H7 (cell line): ENCODE measurements around the gene NLRP8. TPM values are rescaled to one million over a fixed set of nuclear protein-coding genes. Genes with fewer than 3 reads are reported as not detected.
"Not testable (repeated sequence)": the region's sequence is repeated elsewhere in the genome, so short reads cannot be mapped to it uniquely, and the experiment has no call there.

Source experiments
- DNase-seq: peaks from one replicate; pipeline ENCODE4 v3.0.0; 2012
- H3K27me3 ChIP-seq: 2 replicates; pipeline ENCODE4 v1.6.0; 2011; ENCODE audit warnings: mild to moderate bottlenecking, low read length; ENCODE audit not compliant: control insufficient read depth, insufficient read depth
- H3K36me3 ChIP-seq: replicated peaks from 2 replicates; pipeline ENCODE4 v1.5.1; 2011; ENCODE audit warnings: low read length; ENCODE audit not compliant: control insufficient read depth, insufficient read depth
- H3K4me3 ChIP-seq: 2 replicates; pipeline ENCODE4 v1.5.1; 2011; ENCODE audit warnings: low read depth, mild to moderate bottlenecking, control low read depth, low read length, moderate library complexity; ENCODE audit not compliant: insufficient read depth
- total RNA-seq: library from RNA; depleted of rRNA; stranded (reverse); fragments of >200 nt; shearing (Covaris generic); gene quantifications from 2 replicates; pipeline ENCODE4 v1.2.3, GENCODE V29; 2014

The NLRP8 gene
- total RNA-seq, 1 experiment from 2014 or later: not detected

DNA sequence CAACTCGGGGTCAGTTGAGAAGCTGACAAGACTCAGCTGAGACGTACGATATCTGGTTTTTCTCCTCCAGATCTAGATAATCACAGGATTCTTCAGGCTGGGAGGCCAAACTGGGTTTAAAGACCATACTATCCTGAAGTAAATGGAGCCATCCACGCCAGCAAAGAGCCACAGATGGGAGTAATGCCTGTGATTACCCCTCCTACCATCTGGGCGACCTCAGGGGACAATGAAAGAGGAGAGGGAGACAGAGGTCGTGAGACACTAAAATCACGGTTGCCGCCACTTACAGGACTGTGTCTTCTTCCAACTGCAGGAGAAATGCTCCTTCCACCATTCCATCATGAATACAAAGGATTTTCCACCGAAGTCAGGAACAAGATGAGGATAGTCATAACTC lies 12.4 kb upstream of the NLRP8 start:
- DNase-seq: no peak
- no peaks in the 10 kb centered on the region for H3K27me3 ChIP-seq
- no peak overlapping the region for H3K4me3 ChIP-seq
- H3K36me3 ChIP-seq: no peaks in the 10 kb centered on the region

DNA sequence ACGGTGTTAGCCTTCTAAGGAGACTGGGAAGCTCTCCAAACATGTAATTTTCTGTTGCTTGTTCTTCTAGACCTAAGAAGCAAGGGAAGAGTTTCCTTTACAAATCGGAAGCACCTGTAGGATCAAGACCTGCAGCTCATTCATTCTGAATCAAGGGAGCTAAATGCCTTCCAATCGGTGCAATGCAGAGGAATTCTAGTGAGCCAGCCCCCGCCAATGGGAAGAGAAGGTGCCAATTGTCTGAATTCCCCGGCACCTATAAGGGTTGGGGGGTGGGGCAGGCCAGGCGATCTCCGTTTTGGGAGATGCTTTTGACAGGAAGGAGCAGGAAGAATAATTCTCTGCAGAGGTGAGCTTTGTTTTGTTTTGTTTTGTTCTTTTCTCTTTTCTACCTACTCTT lies 8.4 kb upstream of the NLRP8 start:
- no peak for DNase-seq
- Histone ChIP-seq H3K27me3 (no peaks in the 10 kb centered on the region), H3K4me3 (no peak overlapping the region), H3K36me3 (no peaks in the 10 kb centered on the region)

- no peak for DNase-seq
- Histone ChIP-seq H3K27me3 (no peaks in the 10 kb centered on the region), H3K36me3 (no peaks in the 10 kb centered on the region), H3K4me3 (no peak overlapping the region)
These were observed 7.3 kb upstream of the NLRP8 start for GRCh38 chr19:55940306-55940705.

DNA sequence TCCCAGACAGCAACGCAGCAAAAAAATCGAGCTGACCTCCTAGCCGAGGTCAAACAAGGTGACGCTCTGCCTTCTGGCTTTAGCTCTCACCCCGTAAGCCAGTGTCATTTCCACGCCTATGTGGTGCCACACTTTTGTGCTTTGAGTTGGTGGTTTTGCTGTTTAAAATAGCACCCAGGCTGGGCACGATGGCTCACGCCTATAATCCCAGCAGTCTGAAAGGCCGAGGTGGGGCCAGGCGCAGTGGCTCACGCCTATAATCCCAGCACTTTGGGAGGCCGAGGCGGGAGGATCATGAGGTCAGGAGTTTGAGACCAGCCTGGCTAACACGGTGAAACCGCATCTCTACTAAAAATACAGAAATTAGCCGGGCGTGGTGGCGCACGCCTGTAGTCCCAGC lies 2.9 kb downstream of the NLRP8 start:
- DNase-seq: not testable (repeated sequence)

DNA sequence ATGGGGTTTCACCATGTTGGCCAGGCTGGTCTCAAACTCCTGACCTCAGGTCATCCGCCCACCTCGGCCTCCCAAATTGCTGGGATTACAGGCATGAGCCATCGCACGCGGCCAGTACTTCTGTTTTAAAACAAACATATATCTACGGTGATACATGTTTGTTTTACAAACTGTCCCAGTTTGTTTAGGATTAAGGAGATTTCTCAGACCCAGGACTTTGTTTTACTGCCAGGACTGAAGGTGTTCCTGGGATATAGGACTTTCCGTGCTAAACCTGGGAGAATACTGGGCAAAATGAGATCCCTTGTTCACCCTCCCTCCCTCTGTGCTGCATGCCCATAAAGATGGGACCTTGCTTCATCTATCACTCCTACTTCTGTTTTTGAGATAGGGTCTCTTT lies 8.8 kb downstream of the NLRP8 start:
- no peaks in the 10 kb centered on the region for H3K27me3 ChIP-seq
- DNase-seq: no peak
- no peaks in the 10 kb centered on the region for H3K36me3 ChIP-seq
- H3K4me3 ChIP-seq: no peak overlapping the region

More for the DNA sequence above, 2.9 kb downstream of the NLRP8 start:
- not testable (repeated sequence) for H3K36me3 ChIP-seq, H3K4me3 ChIP-seq, H3K27me3 ChIP-seq

DNA sequence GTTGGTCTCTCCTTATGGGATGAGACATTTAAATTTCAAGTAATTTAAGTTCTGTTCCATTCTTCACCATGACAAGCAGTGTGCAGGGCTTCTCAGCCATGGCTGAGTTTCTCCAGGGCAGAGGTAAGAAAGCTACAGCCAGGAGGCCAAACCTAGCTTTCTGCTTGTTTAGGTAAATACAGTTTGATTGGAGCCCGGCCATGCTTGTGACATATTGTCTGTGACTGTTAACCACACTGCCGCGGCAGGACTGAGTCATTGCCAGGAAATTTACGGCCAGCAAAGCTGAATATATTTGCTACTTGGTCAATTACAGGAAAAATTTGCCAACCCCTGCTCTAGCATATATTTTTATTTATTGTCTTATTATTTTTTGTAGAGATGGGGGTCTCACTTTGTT lies 10.7 kb downstream of the NLRP8 start:
- H3K36me3 ChIP-seq: no peaks in the 10 kb centered on the region
- H3K27me3 ChIP-seq: no peaks in the 10 kb centered on the region
- no peak for DNase-seq
- no peak overlapping the region for H3K4me3 ChIP-seq

DNA sequence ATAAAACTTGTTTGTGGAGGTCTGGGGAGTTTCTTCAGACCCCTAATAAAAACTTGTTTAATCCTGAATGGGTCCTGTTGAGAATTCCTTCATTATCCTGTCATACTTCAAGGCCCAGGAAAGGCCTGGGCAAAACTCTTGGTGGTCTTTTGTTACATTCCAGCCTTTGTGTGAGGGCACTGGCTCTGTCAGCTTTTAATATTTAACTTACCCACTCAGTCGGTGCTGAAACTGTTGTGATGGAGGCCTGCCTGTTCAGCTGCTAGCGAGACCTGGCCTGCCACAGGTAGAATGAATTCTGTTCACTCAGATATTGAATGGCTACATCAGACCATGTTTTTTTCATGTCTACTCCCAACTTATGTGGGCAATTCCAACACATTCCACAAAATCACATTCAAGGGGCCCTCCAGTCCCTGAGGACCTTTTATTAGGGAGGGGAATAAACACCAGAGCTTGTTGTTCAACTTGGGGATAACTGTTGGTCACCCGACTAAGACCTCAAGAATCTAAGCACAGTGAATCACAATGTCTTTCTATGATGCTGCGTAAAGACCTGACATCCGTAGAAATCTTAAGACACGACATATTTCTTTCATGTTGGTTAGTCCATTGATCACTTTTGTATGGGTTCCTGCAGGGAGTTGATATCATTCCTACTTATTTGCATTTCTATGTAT lies 12.5 kb downstream of the NLRP8 start:
- Histone ChIP-seq H3K36me3 (no peaks in the 10 kb centered on the region), H3K4me3 (no peak overlapping the region), H3K27me3 (no peaks in the 10 kb centered on the region)
- DNase-seq: no peak

GRCh38 chr19:55962186-55962585 lies 14.6 kb downstream of the NLRP8 start:
- no peaks in the 10 kb centered on the region for H3K27me3 ChIP-seq
- DNase-seq: no peak
- no peak overlapping the region for H3K4me3 ChIP-seq
- H3K36me3 ChIP-seq: no peaks in the 10 kb centered on the region

DNA sequence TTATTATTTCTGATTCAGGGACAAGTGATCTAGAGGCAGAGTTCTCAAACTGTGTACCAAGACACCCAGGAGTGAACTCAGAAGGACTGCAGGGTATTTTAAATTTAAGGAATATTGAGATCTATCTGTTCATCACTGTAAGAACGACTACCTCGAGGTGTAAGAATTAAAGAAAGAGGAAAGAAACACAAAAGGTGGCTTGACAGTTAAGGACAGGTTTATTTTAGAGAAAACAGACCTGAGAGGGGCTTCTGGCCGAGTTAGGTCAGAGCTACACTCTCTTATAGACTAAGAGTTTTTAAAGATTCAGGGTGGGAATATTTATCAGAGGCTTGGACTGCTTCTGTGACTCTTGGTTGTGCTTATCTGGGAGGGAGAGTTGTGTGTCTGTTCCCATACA lies 26.4 kb downstream of the NLRP8 start:
- no peaks in the 10 kb centered on the region for H3K27me3 ChIP-seq
- H3K36me3 ChIP-seq: no peaks in the 10 kb centered on the region
- no peak for DNase-seq
- no peak overlapping the region for H3K4me3 ChIP-seq

DNA sequence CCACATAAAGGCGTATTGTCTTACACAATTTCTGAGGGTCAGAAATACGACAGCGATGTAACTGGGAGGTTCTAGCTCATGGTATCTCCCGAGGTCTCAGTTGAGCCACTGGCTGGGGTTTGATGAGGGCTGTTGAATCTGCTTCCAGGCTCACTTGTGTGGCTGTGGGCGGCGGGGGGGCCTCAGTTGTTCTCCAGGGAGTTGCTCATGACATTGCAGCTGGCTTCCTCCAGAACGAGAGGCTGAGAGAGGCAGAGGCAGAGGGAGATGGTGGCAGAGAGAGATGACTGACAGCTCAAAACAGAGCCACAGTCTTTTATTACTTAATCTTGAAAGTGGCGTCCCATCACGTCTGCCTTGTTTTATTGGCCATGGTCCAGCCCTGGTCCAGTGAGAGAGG lies 32.8 kb downstream of the NLRP8 start:
- Histone ChIP-seq H3K27me3 (no peaks in the 10 kb centered on the region), H3K4me3 (no peak overlapping the region), H3K36me3 (no peaks in the 10 kb centered on the region)
- no peak for DNase-seq

DNA sequence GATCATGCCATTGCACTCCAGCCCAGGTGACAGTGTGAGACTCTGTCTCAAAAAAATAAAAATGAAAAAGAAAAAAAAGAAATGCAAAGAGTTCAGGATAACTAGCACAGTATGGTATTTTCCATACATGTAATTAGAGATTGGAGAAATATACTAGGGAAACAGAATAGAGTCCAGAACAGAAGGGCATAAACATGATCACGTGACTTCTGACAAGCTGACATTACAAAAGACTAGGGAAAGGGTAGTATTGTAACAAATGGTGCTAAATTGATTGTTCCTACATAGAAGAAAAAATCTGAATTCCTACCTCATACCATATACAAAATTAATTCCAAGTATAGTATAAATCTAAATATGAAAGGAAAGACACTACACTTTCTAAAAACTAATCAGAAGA lies 37.6 kb downstream of the NLRP8 start:
- Histone ChIP-seq H3K27me3 (no peaks in the 10 kb centered on the region), H3K4me3 (no peak overlapping the region), H3K36me3 (no peaks in the 10 kb centered on the region)
- no peak for DNase-seq

DNA sequence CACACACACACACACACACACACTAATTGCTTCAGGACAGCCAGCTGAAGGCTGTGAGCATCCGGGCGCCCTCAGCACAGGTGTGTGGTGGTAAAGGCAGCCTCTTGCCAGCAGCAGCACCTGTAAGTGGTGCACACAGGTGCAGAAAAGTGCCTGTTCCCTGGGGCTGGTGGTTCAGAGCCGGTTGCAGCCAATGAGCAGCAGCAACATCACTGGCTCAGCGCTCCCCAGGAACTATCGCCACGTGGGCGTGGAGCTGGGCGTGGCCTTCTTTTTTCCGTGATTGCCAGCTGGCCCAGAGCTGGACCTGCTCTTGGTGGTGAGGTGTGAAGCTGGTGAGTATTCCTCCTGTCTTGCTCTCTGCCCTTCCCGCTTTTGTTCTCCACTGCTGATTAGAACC lies 38.9 kb downstream of the NLRP8 start, which contains the start of gene NLRP5:
Gene NLRP5, plus strand, starts transcription at position 289 of the 400 bp plus-strand sequence.
- Histone ChIP-seq H3K36me3 (no peaks in the 10 kb centered on the region), H3K4me3 (no peak within 1 kb of the TSS), H3K27me3 (no peaks in the 10 kb centered on the region)
- DNase-seq: no peak

- no peaks in the 10 kb centered on the region for H3K36me3 ChIP-seq
- no peaks in the 10 kb centered on the region for H3K27me3 ChIP-seq
- DNase-seq: no peak
- H3K4me3 ChIP-seq: no peak overlapping the region
These were observed 43.2 kb downstream of the NLRP8 start for GRCh38 chr19:55990831-55991230.

GRCh38 chr19:55993492-55993891 lies 45.9 kb downstream of the NLRP8 start:
- DNase-seq: no peak
- H3K4me3 ChIP-seq: no peak overlapping the region
- H3K27me3 ChIP-seq: no peaks in the 10 kb centered on the region
- H3K36me3 ChIP-seq: no peaks in the 10 kb centered on the region

DNA sequence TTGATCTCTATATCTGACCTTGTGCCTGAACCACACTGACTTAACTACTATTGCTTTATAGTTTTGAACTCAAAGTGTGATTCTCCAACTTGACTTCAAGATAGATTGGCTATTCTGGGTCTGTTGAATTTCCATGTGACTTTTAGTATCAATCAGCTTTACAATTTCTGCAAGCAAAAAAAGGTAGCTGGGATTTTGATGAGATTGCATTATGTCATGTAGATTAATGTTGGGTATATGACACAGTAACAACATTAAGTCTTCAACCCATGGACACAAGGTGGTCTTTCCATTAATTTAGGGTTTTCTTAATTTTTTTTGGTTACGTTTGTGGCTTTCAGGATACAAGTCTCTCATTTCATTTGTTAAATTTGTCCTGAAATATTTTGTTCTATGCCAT lies 67.1 kb downstream of the NLRP8 start:
- DNase-seq: no peak
- no peaks in the 10 kb centered on the region for H3K27me3 ChIP-seq

GRCh38 chr19:56015756-56016155 lies 68.1 kb downstream of the NLRP8 start:
- H3K27me3 ChIP-seq: no peaks in the 10 kb centered on the region
- no peaks in the 10 kb centered on the region for H3K36me3 ChIP-seq
- H3K4me3 ChIP-seq: no peak overlapping the region
- no peak for DNase-seq

More for the DNA sequence above, 67.1 kb downstream of the NLRP8 start:
- Histone ChIP-seq H3K4me3 (no peak overlapping the region), H3K36me3 (no peaks in the 10 kb centered on the region)
